ENCODE data around the gene ARID4B. TPM values are rescaled to one million over a fixed set of nuclear protein-coding genes. Genes with fewer than 3 reads are reported as not detected.

ARID4B gene
- total RNA-seq, 1 experiment from 2014 or later: 28.3 TPM

GRCh38 chr1:235127732-235128455 lies 200.1 kb downstream of the ARID4B start:
- Histone ChIP-seq H3K4me3 (replicated peaks in 1 of 2; ENCODE audit: low read depth in 1 of 2, low read length in 2 of 2) (peak overlapping the region; percentile 95 to 98), H3K36me3 (ENCODE audit: control insufficient read depth in 1 of 2, insufficient read depth in 2 of 2, low read length in 2 of 2) (peaks cover 4 to 30% of the 10 kb centered on the region in 2 experiments; a peak in 3 of 4 replicates), H4K20me1 (ENCODE audit: insufficient read depth) (peaks cover 37% of the 10 kb centered on the region; the same call in 1 of the 2 replicates), H3K27me3 (ENCODE audit: insufficient read depth, low read length) (no peaks in the 10 kb centered on the region), H3K4me1 (ENCODE audit: control insufficient read depth in 1 of 2, insufficient read depth in 2 of 2, low read length in 2 of 2) (peaks cover 10 to 18% of the 10 kb centered on the region in 2 experiments; a peak in 3 of 4 replicates), H3K9me2 (ENCODE audit: insufficient read depth) (no peaks in the 10 kb centered on the region), H2AFZ (ENCODE audit: low read depth, low read length, poor library complexity, severe bottlenecking) (no peak overlapping the region), H3K27ac (ENCODE audit: low read depth, low read length) (peak overlapping the region; percentile 80), H3K9ac (ENCODE audit: low read length) (peak overlapping the region; percentile 97), H3K79me2 (ENCODE audit: insufficient read depth, low read length) (peaks cover 58% of the 10 kb centered on the region), H3K4me2 (ENCODE audit: low read length) (peak overlapping the region; percentile 80), H3K9me3 (ENCODE audit: control insufficient read depth in 1 of 2, insufficient read depth in 1 of 2, low read depth in 1 of 2, low read length in 2 of 2) (no peaks in the 10 kb centered on the region)
- CTCF ChIA-PET: no interaction called here
- POLR2A ChIA-PET: interaction anchor here (1.1 kb wide), 1 partner anchor 8 kb away, joined by 4 read pairs; no protein-coding TSS in a partner anchor
- ATAC-seq (no peak), DNase-seq (ENCODE audit: low read depth, low spot score) (no peak)
- RAD21 ChIA-PET (ENCODE audit: low non-redundant PET in 1 of 2, low total read pairs in 2 of 2, uncharacterized antibody in 2 of 2, unreplicated experiment in 2 of 2): no interaction called here
- TF ChIP-seq POLR2A (IDR thresholded peaks at IDR 0.05; ENCODE audit: borderline replicate concordance, extremely low read depth, insufficient read depth, insufficient read length): no peak
- TF ChIP-seq CBX3 (IDR thresholded peaks at IDR 0.05; ENCODE audit: low read depth): no peak; the same call in 1 of the 2 replicates
- TF ChIP-seq TCF7L2 (IDR thresholded peaks at IDR 0.05; ENCODE audit: borderline replicate concordance, extremely low read depth, insufficient read depth, insufficient read length): no peak
- TF ChIP-seq ZBTB33 (IDR thresholded peaks at IDR 0.05; ENCODE audit: extremely low read depth, insufficient replicate concordance, low read length): no peak
- TF ChIP-seq CEBPB (IDR thresholded peaks at IDR 0.05; ENCODE audit: low read depth): no peak
- TF ChIP-seq SIN3A (IDR thresholded peaks at IDR 0.05; ENCODE audit: low read depth): no peak; the same call in 1 of the 2 replicates
- no peak for TF ChIP-seq SRF (IDR thresholded peaks at IDR 0.05; ENCODE audit: low read depth)
- no peak for TF ChIP-seq JUND (IDR thresholded peaks at IDR 0.05)
- TF ChIP-seq ATF3 (IDR thresholded peaks at IDR 0.05): no peak
- TF ChIP-seq FOSL1 (IDR thresholded peaks at IDR 0.05; ENCODE audit: low read depth): no peak
- no peak for TF ChIP-seq EZH2phosphoT487 (IDR thresholded peaks at IDR 0.05; ENCODE audit: borderline replicate concordance)
- TF ChIP-seq ZNF274 (IDR thresholded peaks at IDR 0.05; ENCODE audit: low read depth, low read length): no peak
- no TSS peak for BruUV-seq (replicated peaks)
- intact Hi-C loops (cut with micrococcal nuclease): no loop called here
